Activated T-helper 17 cell treated with anti-CD3 and anti-CD28 coated beads, Interleukin-2, amount 50 U/mL, for 72 hours (primary cell): ENCODE measurements around the gene MVP. TPM values are rescaled to one million over a fixed set of nuclear protein-coding genes. Genes with fewer than 3 reads are reported as not detected.
A peak's percentile ranks its signal among the peaks of the same experiment; 100 is the strongest.
"Not testable (repeated sequence)": the region's sequence is repeated elsewhere in the genome, so short reads cannot be mapped to it uniquely, and the experiment has no call there.

ENCODE experiments used
- ATAC-seq: fragments of 150-1000 bp; cut with Tn5 transposase; replicated peaks from 2 replicates; pipeline ENCODE4 v1.10.0; 2021; ENCODE audit warnings: mild to moderate bottlenecking, moderate library complexity
- H3K27ac Mint-ChIP-seq: one replicate; pipeline ENCODE4 v1.8.0; 2022; ENCODE audit warnings: mixed read lengths
- H3K27me3 Mint-ChIP-seq: one replicate; pipeline ENCODE4 v1.8.0; 2022; ENCODE audit warnings: mixed read lengths
- H3K36me3 Mint-ChIP-seq: one replicate; pipeline ENCODE4 v1.8.0; 2022; ENCODE audit warnings: low read depth, mild to moderate bottlenecking, mixed read lengths
- H3K4me1 Mint-ChIP-seq: one replicate; pipeline ENCODE4 v1.8.0; 2022; ENCODE audit warnings: mixed read lengths
- H3K4me3 Mint-ChIP-seq: one replicate; pipeline ENCODE4 v1.8.0; 2022; ENCODE audit warnings: mild to moderate bottlenecking, mixed read lengths
- H3K9me3 Mint-ChIP-seq: one replicate; pipeline ENCODE4 v1.8.0; 2022; ENCODE audit warnings: mixed read lengths
- total RNA-seq, 2 donors: library from RNA; stranded (reverse); gene quantifications; one replicate each; pipeline ENCODE4 v1.2.3, GENCODE V29; 2022

Gene MVP
- total RNA-seq, result 100 to 1,000 TPM; 101 to 133 TPM

- Mint-ChIP-seq H3K4me1 (peaks cover 28% of the 10 kb centered on the region), H3K27me3 (no peaks in the 10 kb centered on the region), H3K9me3 (no peaks in the 10 kb centered on the region), H3K27ac (peak within 1 kb of the TSS; percentile 96), H3K4me3 (peak within 1 kb of the TSS; percentile 99), H3K36me3 (peaks cover 85% of the 10 kb centered on the region)
- ATAC-seq, result peak; percentile 10
Measured at GRCh38 chr16:29820271-29820701, at the start of gene MVP. Gene MVP, plus strand, starts transcription at chr16:29820462. Its CDS starts 10,088 bp downstream, at chr16:29830550.

GRCh38 chr16:29772330-29772729 lies 47.9 kb upstream of the MVP start:
- H3K4me3 Mint-ChIP-seq, H3K9me3 Mint-ChIP-seq, H3K27ac Mint-ChIP-seq, H3K27me3 Mint-ChIP-seq, H3K36me3 Mint-ChIP-seq, ATAC-seq: not testable (repeated sequence)
- H3K4me1 Mint-ChIP-seq, result peaks cover 15% of the 10 kb centered on the region

- no peaks in the 10 kb centered on the region for H3K36me3 Mint-ChIP-seq
- H3K9me3 Mint-ChIP-seq, result no peaks in the 10 kb centered on the region
- H3K4me1 Mint-ChIP-seq, result peaks cover 15% of the 10 kb centered on the region
- H3K27ac Mint-ChIP-seq, result peak overlapping the region; percentile 26
- H3K27me3 Mint-ChIP-seq, result no peaks in the 10 kb centered on the region
- H3K4me3 Mint-ChIP-seq, result no peak overlapping the region
- ATAC-seq, result no peak
Measured at GRCh38 chr16:29774730-29775129, 45.5 kb upstream of the MVP start.

GRCh38 chr16:29775742-29776408 lies 44.4 kb upstream of the MVP start:
- Mint-ChIP-seq H3K9me3 (no peaks in the 10 kb centered on the region), H3K4me1 (peaks cover 10% of the 10 kb centered on the region), H3K27ac (no peak overlapping the region), H3K4me3 (no peak overlapping the region), H3K36me3 (no peaks in the 10 kb centered on the region), H3K27me3 (no peaks in the 10 kb centered on the region)
- ATAC-seq, result no peak

GRCh38 chr16:29777576-29778350 lies 42.5 kb upstream of the MVP start, which contains the start of gene ZG16:
Gene ZG16, plus strand, starts transcription at chr16:29778256. Its CDS starts 1,011 bp downstream, at chr16:29779267.
- H3K27me3 Mint-ChIP-seq, result no peaks in the 10 kb centered on the region
- peaks cover 10% of the 10 kb centered on the region for H3K4me1 Mint-ChIP-seq
- no peaks in the 10 kb centered on the region for H3K36me3 Mint-ChIP-seq
- no peaks in the 10 kb centered on the region for H3K9me3 Mint-ChIP-seq
- H3K27ac Mint-ChIP-seq, result no peak within 1 kb of the TSS
- ATAC-seq, result no peak
- no peak within 1 kb of the TSS for H3K4me3 Mint-ChIP-seq

GRCh38 chr16:29779474-29779873 lies 40.8 kb upstream of the MVP start:
- Mint-ChIP-seq H3K27me3 (no peaks in the 10 kb centered on the region), H3K4me3 (no peak overlapping the region)

GRCh38 chr16:29783094-29783953 lies 36.9 kb upstream of the MVP start:
- peak overlapping the region; percentile 58 for H3K27ac Mint-ChIP-seq
- peaks cover 13% of the 10 kb centered on the region for H3K4me1 Mint-ChIP-seq
- H3K4me3 Mint-ChIP-seq, result peak overlapping the region; percentile 79
- not testable (repeated sequence) for H3K27me3 Mint-ChIP-seq, H3K36me3 Mint-ChIP-seq, ATAC-seq, H3K9me3 Mint-ChIP-seq

More at GRCh38 chr16:29779474-29779873, 40.8 kb upstream of the MVP start:
- ATAC-seq, result no peak
- Mint-ChIP-seq H3K27ac (no peak overlapping the region), H3K4me1 (peaks cover 10% of the 10 kb centered on the region), H3K9me3 (no peaks in the 10 kb centered on the region), H3K36me3 (no peaks in the 10 kb centered on the region)

- peaks cover 13% of the 10 kb centered on the region for H3K4me1 Mint-ChIP-seq
- peak overlapping the region; percentile 79 for H3K4me3 Mint-ChIP-seq
- H3K36me3 Mint-ChIP-seq, result no peaks in the 10 kb centered on the region
- no peaks in the 10 kb centered on the region for H3K27me3 Mint-ChIP-seq
- H3K27ac Mint-ChIP-seq, result peak overlapping the region; percentile 58
- peak; percentile 96 for ATAC-seq
- H3K9me3 Mint-ChIP-seq, result no peaks in the 10 kb centered on the region
Measured at GRCh38 chr16:29784157-29784556, 36.1 kb upstream of the MVP start.

GRCh38 chr16:29784901-29785500 lies 35.3 kb upstream of the MVP start:
- peaks cover 13% of the 10 kb centered on the region for H3K4me1 Mint-ChIP-seq
- H3K27ac Mint-ChIP-seq, result no peak overlapping the region

GRCh38 chr16:29787155-29787554 lies 33.1 kb upstream of the MVP start:
- H3K27ac Mint-ChIP-seq, H3K9me3 Mint-ChIP-seq, ATAC-seq: not testable (repeated sequence)

More at GRCh38 chr16:29784901-29785500, 35.3 kb upstream of the MVP start:
- Mint-ChIP-seq H3K4me3 (peak overlapping the region; percentile 79), H3K27me3 (no peaks in the 10 kb centered on the region), H3K36me3 (peaks cover under 1% of the 10 kb centered on the region), H3K9me3 (no peaks in the 10 kb centered on the region)
- peak; percentile 80 for ATAC-seq

GRCh38 chr16:29789775-29790182 lies 30.5 kb upstream of the MVP start:
- peaks cover 36% of the 10 kb centered on the region for H3K36me3 Mint-ChIP-seq
- peak; percentile 9 for ATAC-seq
- peak overlapping the region; percentile 87 for H3K27ac Mint-ChIP-seq
- no peaks in the 10 kb centered on the region for H3K9me3 Mint-ChIP-seq
- H3K4me3 Mint-ChIP-seq, result peak overlapping the region; percentile 97
- peaks cover 28% of the 10 kb centered on the region for H3K4me1 Mint-ChIP-seq
- no peaks in the 10 kb centered on the region for H3K27me3 Mint-ChIP-seq

More at GRCh38 chr16:29787155-29787554, 33.1 kb upstream of the MVP start:
- Mint-ChIP-seq H3K4me1 (peaks cover 19% of the 10 kb centered on the region), H3K36me3 (peaks cover 21% of the 10 kb centered on the region)
- not testable (repeated sequence) for H3K27me3 Mint-ChIP-seq, H3K4me3 Mint-ChIP-seq

GRCh38 chr16:29790183-29790948 lies 29.9 kb upstream of the MVP start, which contains the start of gene KIF22:
Gene KIF22, plus strand, starts transcription at chr16:29790751. Its CDS starts 9 bp downstream, at chr16:29790760.
- peak within 1 kb of the TSS; percentile 97 for H3K4me3 Mint-ChIP-seq
- H3K9me3 Mint-ChIP-seq, result no peaks in the 10 kb centered on the region
- peak within 1 kb of the TSS; percentile 87 for H3K27ac Mint-ChIP-seq
- peak; percentile 97 for ATAC-seq
- H3K4me1 Mint-ChIP-seq, result peaks cover 23% of the 10 kb centered on the region
- peaks cover 42% of the 10 kb centered on the region for H3K36me3 Mint-ChIP-seq
- no peaks in the 10 kb centered on the region for H3K27me3 Mint-ChIP-seq
